ENCODE data around the gene MBOAT1.
A peak's percentile ranks its signal among the peaks of the same experiment; 100 is the strongest.

The MBOAT1 gene

DNA sequence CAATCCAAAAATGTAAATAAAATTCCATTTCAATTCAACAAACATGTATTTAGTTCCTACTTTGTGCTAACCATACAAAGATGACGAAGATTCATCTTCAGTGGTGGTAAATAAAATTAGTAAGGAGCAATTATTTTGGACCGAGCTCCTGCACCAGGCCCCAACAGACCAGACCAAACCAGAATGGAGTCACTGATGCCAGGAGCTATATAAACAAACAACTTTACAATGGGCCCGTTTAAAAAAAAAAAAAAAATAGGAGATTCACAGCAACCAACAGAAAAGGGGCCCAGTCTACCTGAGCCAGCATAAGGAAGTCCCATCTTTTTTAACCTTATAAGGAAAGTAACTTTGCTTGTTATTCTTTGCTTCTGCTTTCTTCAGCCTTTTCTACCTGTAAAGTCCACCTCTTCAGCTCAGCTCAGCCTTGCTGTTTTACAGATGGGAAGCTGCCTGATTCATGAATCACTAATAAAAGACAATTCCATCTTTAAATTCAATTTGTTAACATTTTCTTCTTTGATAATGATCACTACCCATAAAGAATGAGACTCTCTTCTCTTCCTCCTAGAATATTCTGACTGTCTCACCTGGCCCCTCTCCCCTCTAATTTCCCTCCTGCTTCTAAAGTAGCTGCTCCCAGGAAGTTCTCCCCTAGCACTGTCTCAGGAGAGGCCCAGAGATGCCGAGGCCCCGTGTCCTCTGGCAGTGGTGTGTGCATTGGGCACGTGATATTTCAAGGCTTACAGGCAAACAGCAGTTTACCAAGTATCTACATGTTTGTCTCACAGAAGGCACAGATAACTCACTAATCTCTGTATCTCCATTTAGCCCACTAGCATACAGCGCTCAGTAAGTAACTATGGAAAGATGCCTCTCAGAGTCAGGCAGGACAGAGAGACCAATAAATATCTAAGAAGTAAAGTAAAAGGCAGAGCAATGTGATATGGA lies 8.4 kb downstream of the MBOAT1 start:
- TF ChIP-seq, protein P1, sequence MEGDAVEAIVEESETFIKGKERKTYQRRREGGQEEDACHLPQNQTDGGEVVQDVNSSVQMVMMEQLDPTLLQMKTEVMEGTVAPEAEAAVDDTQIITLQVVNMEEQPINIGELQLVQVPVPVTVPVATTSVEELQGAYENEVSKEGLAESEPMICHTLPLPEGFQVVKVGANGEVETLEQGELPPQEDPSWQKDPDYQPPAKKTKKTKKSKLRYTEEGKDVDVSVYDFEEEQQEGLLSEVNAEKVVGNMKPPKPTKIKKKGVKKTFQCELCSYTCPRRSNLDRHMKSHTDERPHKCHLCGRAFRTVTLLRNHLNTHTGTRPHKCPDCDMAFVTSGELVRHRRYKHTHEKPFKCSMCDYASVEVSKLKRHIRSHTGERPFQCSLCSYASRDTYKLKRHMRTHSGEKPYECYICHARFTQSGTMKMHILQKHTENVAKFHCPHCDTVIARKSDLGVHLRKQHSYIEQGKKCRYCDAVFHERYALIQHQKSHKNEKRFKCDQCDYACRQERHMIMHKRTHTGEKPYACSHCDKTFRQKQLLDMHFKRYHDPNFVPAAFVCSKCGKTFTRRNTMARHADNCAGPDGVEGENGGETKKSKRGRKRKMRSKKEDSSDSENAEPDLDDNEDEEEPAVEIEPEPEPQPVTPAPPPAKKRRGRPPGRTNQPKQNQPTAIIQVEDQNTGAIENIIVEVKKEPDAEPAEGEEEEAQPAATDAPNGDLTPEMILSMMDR (IDR thresholded peaks at IDR 0.05): no peak
- TF ChIP-seq ZFX (IDR thresholded peaks at IDR 0.05; ENCODE audit: borderline replicate concordance): no peak
- H3K27ac ChIP-seq: no peak overlapping the region

DNA sequence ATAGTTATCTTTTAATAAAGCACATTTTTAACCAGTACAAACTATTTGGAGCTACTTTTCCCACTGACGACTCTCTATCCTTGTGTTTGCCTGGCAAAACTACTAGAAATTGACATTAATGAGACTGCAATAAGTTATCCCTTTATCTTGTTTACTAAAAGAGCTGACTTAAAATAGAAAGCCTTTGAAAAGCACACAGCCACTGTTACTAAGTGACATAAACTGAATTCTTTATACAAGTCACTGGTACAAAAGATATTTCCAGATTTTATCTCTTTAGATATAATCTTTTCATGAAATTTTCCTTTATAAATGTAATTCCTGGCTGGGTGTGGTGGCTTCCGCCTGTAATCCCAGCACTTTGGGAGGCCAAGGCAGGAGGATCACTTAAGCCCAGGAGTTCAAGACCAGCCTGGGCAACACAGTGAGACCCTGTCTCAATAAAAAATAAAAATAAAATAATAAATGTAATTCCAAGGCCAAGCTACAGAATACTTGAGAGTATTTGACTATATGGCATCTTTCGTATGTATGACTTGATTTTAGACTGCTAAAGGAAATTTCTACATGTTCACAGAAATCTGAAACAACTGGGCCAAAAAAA lies 9.5 kb downstream of the MBOAT1 start:
- TF ChIP-seq, protein P1 (IDR thresholded peaks at IDR 0.05): no peak
- no peak for TF ChIP-seq ZFX (IDR thresholded peaks at IDR 0.05; ENCODE audit: borderline replicate concordance)
- no peak overlapping the region for H3K27ac ChIP-seq

DNA sequence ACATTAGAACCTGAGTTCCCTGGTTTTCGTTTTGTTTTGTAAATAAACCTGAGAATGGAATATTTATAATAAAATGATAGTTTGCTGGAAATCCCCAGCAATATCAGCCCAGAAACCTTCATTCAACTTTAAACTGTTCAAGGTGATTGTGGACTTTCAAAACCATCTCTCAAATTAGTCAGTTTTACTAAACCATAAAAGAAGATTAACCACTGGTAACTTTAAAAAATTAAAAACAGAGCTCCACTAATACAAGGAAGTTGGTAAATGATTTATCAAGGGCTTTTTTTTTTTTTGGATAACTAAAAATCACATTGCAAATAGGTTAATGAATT lies 10.0 kb downstream of the MBOAT1 start:
- H3K27ac ChIP-seq: no peak overlapping the region
- no peak for TF ChIP-seq ZFX (IDR thresholded peaks at IDR 0.05; ENCODE audit: borderline replicate concordance)
- TF ChIP-seq, protein P1 (IDR thresholded peaks at IDR 0.05): no peak

DNA sequence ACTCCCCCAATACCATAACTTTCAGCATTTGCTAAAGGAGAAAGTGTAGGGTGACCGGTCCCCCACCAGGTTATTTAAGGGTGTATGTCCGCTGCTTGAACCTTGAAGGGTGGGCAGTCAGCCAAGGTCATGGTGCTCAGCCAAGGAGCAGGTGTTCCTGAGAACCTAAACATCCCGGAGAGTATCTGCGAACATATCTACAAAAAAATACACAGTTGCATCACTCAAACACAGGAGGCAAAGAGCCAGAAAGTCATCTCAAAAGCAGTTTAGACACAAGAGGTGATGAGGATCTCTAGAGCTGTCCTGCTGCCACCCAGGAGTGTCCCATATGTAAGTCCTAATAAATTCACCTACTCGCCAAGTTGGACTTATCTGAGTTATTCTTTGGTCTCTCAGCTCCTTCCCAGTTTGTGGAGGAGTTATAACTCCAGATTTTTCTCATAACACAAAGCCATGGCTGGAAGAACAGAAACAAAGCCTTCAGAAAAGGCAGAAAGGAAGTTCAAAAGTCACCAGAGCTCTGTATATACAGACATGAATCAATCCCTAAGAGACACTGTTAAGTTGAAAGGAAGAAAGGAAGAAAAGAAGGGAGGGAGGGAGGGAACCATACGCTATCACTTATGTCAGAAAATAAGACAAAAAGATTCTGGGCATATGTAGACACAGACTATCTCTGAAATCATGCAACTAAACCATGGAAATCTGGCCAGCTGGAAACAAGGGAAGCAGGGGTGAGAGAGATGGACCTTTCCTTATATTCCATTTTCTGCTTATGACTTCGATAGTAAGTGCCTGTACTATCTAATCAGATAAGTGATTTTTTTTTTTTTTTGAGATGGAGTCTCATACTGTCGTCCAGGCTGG lies 11.3 kb downstream of the MBOAT1 start:
- TF ChIP-seq ZFX (IDR thresholded peaks at IDR 0.05; ENCODE audit: borderline replicate concordance): no peak
- TF ChIP-seq, protein P1 (IDR thresholded peaks at IDR 0.05): no peak
- no peak overlapping the region for H3K27ac ChIP-seq

DNA sequence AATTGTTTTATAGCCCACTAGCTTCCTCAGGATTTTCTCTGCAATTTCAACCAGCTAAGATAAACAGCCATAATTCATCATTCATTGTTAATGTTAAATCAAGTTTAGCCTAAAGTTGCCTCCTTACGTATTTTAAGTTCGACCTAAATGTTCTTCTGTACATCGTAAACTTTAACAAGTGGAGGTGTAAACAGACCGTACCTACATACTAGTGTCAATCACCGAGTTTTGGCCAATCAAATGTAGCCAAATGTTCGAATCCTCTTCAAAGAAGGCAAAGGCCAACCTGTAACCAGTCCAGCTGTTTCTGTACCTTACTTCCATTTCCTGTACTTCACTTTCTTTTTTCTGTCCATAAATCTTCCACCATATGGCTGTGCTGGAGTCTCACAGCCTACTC lies 13.5 kb downstream of the MBOAT1 start:
- H3K27ac ChIP-seq: peak overlapping the region; percentile 12; the same call in 1 of the 2 replicates
- TF ChIP-seq ZFX (IDR thresholded peaks at IDR 0.05; ENCODE audit: borderline replicate concordance): no peak
- TF ChIP-seq, protein P1 (IDR thresholded peaks at IDR 0.05): no peak

DNA sequence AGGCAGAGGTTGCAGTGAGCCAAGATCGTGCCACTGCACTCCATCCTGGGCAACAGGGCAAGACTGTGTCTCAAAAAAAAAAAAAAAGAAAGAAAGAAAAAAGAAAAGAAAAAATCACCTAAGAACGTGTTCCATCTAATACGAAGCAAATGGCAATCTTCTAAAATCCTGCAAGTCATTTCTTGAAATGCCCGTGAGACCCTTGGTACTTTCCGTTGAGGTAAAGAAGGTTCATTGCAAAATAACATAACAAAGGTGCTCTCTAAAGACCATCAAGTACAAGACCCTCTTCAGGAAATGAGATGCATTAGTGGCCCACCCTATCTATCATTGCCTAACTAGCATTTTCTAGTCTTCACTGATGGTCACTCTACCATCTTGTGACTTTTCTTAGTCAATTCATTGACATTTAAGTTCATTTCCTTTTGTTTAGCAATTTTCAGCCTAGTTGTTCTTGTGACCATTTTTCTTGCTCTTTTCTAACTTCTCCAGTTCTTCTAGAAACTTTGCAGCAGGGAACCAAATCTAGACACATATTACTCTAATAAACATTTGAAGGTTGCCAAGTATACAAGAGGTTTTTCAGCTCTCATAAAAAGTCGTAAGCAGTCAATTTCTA lies 14.0 kb downstream of the MBOAT1 start:
- TF ChIP-seq, protein P1 (IDR thresholded peaks at IDR 0.05): no peak
- no peak for TF ChIP-seq ZFX (IDR thresholded peaks at IDR 0.05; ENCODE audit: borderline replicate concordance)
- peak overlapping the region; percentile 12; the same call in 1 of the 2 replicates for H3K27ac ChIP-seq

Measured in 22Rv1 (cell line).